ENCODE measurements around the gene CUL3.
"Not testable (repeated sequence)": the region's sequence is repeated elsewhere in the genome, so short reads cannot be mapped to it uniquely, and the experiment has no call there.

CUL3 gene

GRCh38 chr2:224543939-224544338 lies 41.2 kb downstream of the CUL3 start:
- H3K36me3 ChIP-seq (ENCODE audit: insufficient read depth, low read length) = peaks cover 3% of the 10 kb centered on the region; the same call in 1 of the 2 replicates
- H3K4me1 ChIP-seq (ENCODE audit: insufficient read depth, low read length) = 0 out of 2 replicates have a peak, but pooled peaks cover 3% of the 10 kb centered on the region
- no peaks in the 10 kb centered on the region for H3K9me3 ChIP-seq (ENCODE audit: control insufficient read depth, insufficient read depth, low read length)
- H3K9ac ChIP-seq (ENCODE audit: low read depth, low read length) = no peak overlapping the region

DNA sequence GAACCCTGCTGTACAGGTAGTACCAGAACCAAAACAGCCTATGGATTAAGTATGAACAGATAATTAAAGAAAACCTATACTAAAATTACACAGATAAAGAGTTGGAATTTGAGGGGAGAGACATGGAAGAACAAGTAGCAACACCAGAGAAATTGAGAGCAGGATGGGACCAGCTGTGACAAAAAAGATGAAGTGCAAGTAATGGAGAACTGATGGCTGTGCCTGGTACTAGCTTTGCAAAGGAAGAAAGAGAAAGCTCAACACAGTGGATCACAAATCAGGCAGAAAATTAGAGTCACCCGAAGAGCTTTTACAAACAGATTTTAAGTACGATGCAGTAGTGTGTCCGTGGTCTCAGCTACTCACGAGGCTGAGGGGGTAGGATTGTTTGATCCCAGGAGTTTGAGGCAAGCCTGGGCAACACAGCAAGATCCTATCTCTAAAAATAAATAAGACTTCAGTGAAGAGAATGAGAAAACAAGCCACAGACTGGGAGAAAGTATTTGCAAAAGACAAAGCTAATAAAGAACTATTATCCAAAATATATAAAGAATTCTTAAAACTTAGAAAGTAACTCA lies 46.5 kb downstream of the CUL3 start:
- Histone ChIP-seq H3K36me3 (ENCODE audit: insufficient read depth, low read length) (peaks cover 3% of the 10 kb centered on the region; the same call in 1 of the 2 replicates), H3K4me1 (ENCODE audit: insufficient read depth, low read length) (no peaks in the 10 kb centered on the region)

GRCh38 chr2:224532931-224533330 lies 52.2 kb downstream of the CUL3 start:
- H3K36me3 ChIP-seq (ENCODE audit: insufficient read depth, low read length) = no peaks in the 10 kb centered on the region
- H3K4me1 ChIP-seq (ENCODE audit: insufficient read depth, low read length) = no peaks in the 10 kb centered on the region
- no peak overlapping the region for H3K9ac ChIP-seq (ENCODE audit: low read depth, low read length)
- H3K9me3 ChIP-seq (ENCODE audit: control insufficient read depth, insufficient read depth, low read length) = no peaks in the 10 kb centered on the region

More for the DNA sequence above, 46.5 kb downstream of the CUL3 start:
- Histone ChIP-seq H3K9me3 (ENCODE audit: control insufficient read depth, insufficient read depth, low read length) (no peaks in the 10 kb centered on the region), H3K9ac (ENCODE audit: low read depth, low read length) (no peak overlapping the region)

DNA sequence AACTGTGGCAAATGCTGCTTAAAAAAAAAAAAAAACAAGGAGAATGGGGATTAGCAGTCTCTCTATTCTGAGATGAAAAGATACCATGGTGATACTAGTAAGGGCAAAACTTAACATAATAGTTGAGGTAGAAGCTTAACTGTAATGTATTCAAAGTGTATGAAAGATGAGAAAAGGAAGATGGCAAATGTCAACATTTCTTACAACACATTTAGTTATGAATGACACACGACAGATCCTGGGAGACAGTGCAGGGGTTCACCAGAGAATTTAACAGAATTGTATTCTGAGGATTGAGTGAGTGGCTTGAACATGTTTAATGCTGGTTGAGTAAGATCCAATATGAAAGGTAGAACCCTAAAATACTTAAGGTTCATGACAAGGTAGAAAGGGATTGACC lies 52.7 kb downstream of the CUL3 start:
- Histone ChIP-seq H3K9me3 (ENCODE audit: control insufficient read depth, insufficient read depth, low read length) (no peaks in the 10 kb centered on the region), H3K4me1 (ENCODE audit: insufficient read depth, low read length) (no peaks in the 10 kb centered on the region), H3K36me3 (ENCODE audit: insufficient read depth, low read length) (no peaks in the 10 kb centered on the region), H3K9ac (ENCODE audit: low read depth, low read length) (no peak overlapping the region)

- Histone ChIP-seq H3K9ac (ENCODE audit: low read depth, low read length) (no peak overlapping the region), H3K36me3 (ENCODE audit: insufficient read depth, low read length) (no peaks in the 10 kb centered on the region), H3K9me3 (ENCODE audit: control insufficient read depth, insufficient read depth, low read length) (no peaks in the 10 kb centered on the region), H3K4me1 (ENCODE audit: insufficient read depth, low read length) (peaks cover 4% of the 10 kb centered on the region)
Observed at GRCh38 chr2:224528171-224528570, 57.0 kb downstream of the CUL3 start.

DNA sequence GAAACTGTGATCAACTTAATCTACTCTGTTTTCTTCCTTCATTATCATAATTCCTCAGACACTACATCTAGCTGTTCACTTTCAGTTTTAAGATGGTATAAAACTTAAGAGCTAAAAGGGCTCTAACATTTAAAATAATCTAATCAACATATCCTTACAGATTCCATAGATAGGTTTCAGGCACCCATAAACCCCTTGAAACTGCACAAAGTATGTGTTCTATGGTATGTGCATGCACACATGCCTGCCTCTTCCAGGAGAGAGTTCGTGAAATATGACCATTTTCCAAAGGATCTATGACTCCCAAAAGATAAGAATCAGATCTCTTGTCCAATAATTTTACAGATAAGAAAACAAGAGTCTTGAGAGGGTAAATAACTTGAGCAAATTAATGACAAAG lies 59.4 kb downstream of the CUL3 start:
- H3K9ac ChIP-seq (ENCODE audit: low read depth, low read length) = no peak overlapping the region
- H3K36me3 ChIP-seq (ENCODE audit: insufficient read depth, low read length) = no peaks in the 10 kb centered on the region
- H3K9me3 ChIP-seq (ENCODE audit: control insufficient read depth, insufficient read depth, low read length) = no peaks in the 10 kb centered on the region
- H3K4me1 ChIP-seq (ENCODE audit: insufficient read depth, low read length) = peaks cover 7% of the 10 kb centered on the region

DNA sequence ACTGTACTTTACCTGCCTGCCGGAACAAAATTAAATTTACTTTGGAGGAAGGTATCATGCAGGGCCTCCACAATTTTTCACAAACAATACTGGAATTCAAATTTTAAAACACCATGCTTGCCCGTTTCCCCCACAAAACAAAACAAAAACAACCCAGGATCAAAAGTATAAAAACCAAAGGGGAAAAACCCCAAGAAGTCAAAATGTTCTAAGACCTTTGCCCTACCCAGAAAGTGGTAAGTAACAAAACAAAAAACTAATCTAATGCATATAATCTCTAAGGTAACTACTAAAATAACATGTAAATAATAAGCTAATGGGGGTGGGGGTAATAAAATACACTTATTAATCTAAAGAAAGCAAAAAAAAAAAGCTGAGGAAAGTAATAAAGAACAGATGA lies 60.5 kb downstream of the CUL3 start:
- no peaks in the 10 kb centered on the region for H3K9me3 ChIP-seq (ENCODE audit: control insufficient read depth, insufficient read depth, low read length)
- H3K36me3 ChIP-seq (ENCODE audit: insufficient read depth, low read length) = no peaks in the 10 kb centered on the region
- H3K4me1 ChIP-seq (ENCODE audit: insufficient read depth, low read length) = peaks cover 14% of the 10 kb centered on the region
- H3K9ac ChIP-seq (ENCODE audit: low read depth, low read length) = no peak overlapping the region

DNA sequence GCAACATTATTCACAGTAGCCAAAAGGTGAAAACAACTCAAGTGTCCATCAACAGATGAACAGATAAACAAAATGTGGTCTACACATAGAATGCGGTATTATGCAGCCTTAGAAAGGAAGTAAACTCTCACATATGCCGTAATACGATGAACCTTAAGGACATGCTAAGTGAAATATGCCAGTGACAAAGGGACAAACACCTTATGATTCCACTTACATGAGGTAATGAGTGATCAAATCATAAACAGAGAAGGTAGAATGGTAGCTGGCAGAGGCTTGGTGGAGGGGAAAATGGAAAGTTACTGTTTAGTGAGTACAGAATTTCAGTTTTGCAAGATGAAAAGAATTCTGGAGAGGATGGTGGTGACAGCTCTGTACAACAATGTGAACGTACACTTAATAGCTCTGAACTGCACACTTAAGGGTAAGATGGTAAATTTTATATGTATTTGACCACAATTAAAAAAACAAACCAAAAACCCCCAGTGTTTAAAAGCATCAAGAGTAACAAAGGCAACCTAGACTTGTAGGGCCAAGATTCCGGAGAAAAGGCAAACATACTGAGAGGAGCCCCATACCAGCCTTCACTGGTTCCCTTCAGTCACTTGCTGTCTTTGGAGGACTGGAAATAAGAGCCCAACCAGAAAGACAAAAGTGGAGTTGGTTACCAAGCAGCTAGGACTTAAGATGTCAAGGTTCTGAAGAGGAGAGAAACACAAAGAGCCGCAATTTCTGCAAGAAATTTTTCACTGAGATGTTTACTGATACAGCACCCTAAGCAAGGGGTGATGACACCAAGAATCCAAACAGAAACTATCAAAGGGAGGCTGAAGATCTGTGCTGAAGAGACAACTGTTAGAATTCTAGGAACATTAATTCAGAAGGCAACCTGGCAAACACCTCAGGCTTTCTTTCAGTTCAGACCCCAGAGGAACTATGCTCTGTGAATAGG lies 61.3 kb downstream of the CUL3 start:
- no peaks in the 10 kb centered on the region for H3K36me3 ChIP-seq (ENCODE audit: insufficient read depth, low read length)
- no peak overlapping the region for H3K9ac ChIP-seq (ENCODE audit: low read depth, low read length)
- no peaks in the 10 kb centered on the region for H3K9me3 ChIP-seq (ENCODE audit: control insufficient read depth, insufficient read depth, low read length)
- peaks cover 14% of the 10 kb centered on the region for H3K4me1 ChIP-seq (ENCODE audit: insufficient read depth, low read length)

GRCh38 chr2:224522483-224522882 lies 62.7 kb downstream of the CUL3 start:
- peaks cover 14% of the 10 kb centered on the region for H3K4me1 ChIP-seq (ENCODE audit: insufficient read depth, low read length)
- H3K36me3 ChIP-seq (ENCODE audit: insufficient read depth, low read length); H3K9ac ChIP-seq (ENCODE audit: low read depth, low read length); H3K9me3 ChIP-seq (ENCODE audit: control insufficient read depth, insufficient read depth, low read length): not testable (repeated sequence)

- Histone ChIP-seq H3K9ac (ENCODE audit: low read depth, low read length) (no peak overlapping the region), H3K36me3 (ENCODE audit: insufficient read depth, low read length) (no peaks in the 10 kb centered on the region)
Observed at GRCh38 chr2:224520064-224520463, 65.1 kb downstream of the CUL3 start.

DNA sequence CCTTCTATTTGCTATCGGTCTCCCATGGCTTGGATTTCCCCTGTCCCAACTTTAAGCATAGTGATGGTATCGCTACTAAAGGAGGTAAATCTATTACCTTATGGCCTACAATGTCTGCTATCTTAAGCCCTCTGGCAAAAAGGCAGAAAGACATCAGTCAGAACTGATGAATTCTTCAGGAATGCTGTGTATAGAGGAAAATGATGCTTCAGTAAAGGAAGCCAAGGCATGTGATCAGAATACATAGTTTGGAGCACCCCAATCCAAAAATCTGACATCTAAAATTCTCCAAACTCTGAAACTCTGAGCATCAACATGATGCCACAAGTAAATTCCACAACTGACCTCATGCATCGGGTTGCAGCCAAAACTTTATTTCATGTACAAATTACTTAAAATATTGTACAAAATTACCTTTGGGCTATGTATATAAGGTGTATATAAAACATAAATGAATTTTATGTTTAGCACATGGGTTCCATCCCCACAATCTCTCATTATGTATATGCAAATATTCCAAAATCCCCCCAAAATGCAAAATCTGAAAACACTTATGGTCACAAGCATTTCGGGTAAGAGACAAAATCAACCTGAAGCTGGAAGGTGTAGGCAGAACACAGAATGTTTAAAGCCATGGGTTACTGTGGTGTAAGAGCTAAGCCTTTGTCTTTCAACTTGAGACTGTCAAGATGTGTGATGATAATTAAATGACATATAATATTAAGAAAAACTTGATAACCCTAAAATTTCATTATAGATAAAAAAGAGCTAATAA lies 66.2 kb downstream of the CUL3 start:
- Histone ChIP-seq H3K4me1 (ENCODE audit: insufficient read depth, low read length) (peaks cover 10% of the 10 kb centered on the region; the same call in 1 of the 2 replicates), H3K9ac (ENCODE audit: low read depth, low read length) (no peak overlapping the region), H3K36me3 (ENCODE audit: insufficient read depth, low read length) (0 out of 2 replicates have a peak, but pooled peaks cover under 1% of the 10 kb centered on the region), H3K9me3 (ENCODE audit: control insufficient read depth, insufficient read depth, low read length) (no peaks in the 10 kb centered on the region)

More at GRCh38 chr2:224520064-224520463, 65.1 kb downstream of the CUL3 start:
- Histone ChIP-seq H3K9me3 (ENCODE audit: control insufficient read depth, insufficient read depth, low read length) (no peaks in the 10 kb centered on the region), H3K4me1 (ENCODE audit: insufficient read depth, low read length) (peaks cover 14% of the 10 kb centered on the region)

DNA sequence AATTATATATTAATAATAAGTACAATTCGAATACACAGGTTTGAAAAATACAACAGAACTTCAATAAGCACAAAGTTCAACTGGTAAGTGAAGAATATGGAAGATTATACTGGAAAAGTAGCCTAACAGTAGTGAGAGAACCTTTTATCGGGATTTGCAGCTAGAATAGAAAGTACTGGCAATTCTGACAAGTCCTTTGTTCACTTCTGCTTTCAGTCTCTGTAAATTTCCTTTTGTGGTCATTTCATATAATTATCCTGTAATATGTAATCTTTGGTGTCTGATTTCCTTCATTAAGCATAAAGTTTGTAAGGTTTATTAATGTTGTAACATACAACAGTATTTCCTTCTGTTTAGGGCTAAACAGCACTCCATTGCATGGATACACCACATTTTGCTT lies 67.2 kb downstream of the CUL3 start:
- no peaks in the 10 kb centered on the region for H3K9me3 ChIP-seq (ENCODE audit: control insufficient read depth, insufficient read depth, low read length)
- H3K9ac ChIP-seq (ENCODE audit: low read depth, low read length) = no peak overlapping the region
- peaks cover 10% of the 10 kb centered on the region; the same call in 1 of the 2 replicates for H3K4me1 ChIP-seq (ENCODE audit: insufficient read depth, low read length)
- H3K36me3 ChIP-seq (ENCODE audit: insufficient read depth, low read length) = 0 out of 2 replicates have a peak, but pooled peaks cover 5% of the 10 kb centered on the region

DNA sequence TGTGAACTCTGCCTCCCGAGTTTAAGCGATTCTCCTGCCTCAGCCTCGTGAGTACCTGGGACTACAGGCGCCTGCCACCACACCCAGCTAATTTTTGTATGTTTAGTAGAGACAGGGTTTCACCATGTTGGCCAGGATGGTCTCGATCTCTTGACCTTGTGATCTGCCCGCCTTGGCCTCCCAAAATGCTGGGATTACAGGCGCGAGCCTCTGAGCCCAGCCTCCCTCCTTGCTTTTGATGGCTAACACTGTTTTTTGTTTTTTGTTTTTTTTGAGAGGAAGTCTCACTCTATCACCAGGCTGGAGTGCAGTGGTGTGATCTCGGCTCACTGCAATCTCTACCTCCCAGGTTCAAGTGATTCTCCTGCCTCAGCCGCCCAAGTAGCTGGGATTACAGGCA lies 68.8 kb downstream of the CUL3 start:
- not testable (repeated sequence) for H3K36me3 ChIP-seq (ENCODE audit: insufficient read depth, low read length); H3K9me3 ChIP-seq (ENCODE audit: control insufficient read depth, insufficient read depth, low read length); H3K9ac ChIP-seq (ENCODE audit: low read depth, low read length); H3K4me1 ChIP-seq (ENCODE audit: insufficient read depth, low read length)

DNA sequence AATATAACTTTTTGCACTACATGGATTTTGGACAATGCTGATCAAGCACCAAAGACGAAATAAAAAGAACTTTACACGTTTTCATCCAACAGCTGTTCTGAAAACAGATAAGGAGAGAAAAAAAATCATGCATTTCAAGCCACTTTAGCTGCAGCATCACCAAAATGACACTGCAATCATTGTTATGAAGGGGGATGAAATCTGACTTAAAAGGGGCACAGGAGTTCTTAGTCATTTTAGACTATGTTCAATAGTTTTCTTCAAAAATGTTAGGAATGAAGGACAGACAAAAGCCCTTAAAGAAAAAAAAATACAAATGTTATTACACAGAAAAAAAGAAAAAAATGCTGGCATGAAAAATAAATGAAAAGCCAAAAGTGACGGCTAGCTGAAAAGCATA lies 71.2 kb downstream of the CUL3 start:
- Histone ChIP-seq H3K36me3 (ENCODE audit: insufficient read depth, low read length) (0 out of 2 replicates have a peak, but pooled peaks cover 5% of the 10 kb centered on the region), H3K4me1 (ENCODE audit: insufficient read depth, low read length) (no peaks in the 10 kb centered on the region), H3K9me3 (ENCODE audit: control insufficient read depth, insufficient read depth, low read length) (no peaks in the 10 kb centered on the region), H3K9ac (ENCODE audit: low read depth, low read length) (no peak overlapping the region)

Data from ES-I3 (cell line).